Liver (tissue), 3 donors: ENCODE results near the gene GTPBP1.

Experiments
- EGR1 ChIP-seq, 2 donors: IDR thresholded peaks; 2 replicates each; pipeline ENCODE4 v1.6.1; 2016 to 2018; ENCODE audit warnings: antibody characterized with exemption in 2 of 2, low read depth in 2 of 2
- GABPA ChIP-seq, 2 donors: IDR thresholded peaks in 1 of 2; conservative IDR thresholded peaks in 1 of 2; 2 replicates each; pipeline ENCODE4 v1.6.1; 2016; ENCODE audit warnings: antibody characterized with exemption in 2 of 2, mild to moderate bottlenecking in 1 of 2, moderate library complexity in 1 of 2
- HNF4A ChIP-seq, 2 donors: conservative IDR thresholded peaks; 2 replicates each; pipeline ENCODE4 v1.6.1; 2016; ENCODE audit warnings: antibody characterized with exemption in 2 of 2, mild to moderate bottlenecking in 2 of 2
- JUND ChIP-seq, 2 donors: IDR thresholded peaks; 2 replicates each; pipeline ENCODE4 v1.6.1; 2016; ENCODE audit warnings: antibody characterized with exemption in 2 of 2
- RAD21 ChIP-seq, 2 donors: IDR thresholded peaks; 2 replicates each; pipeline ENCODE4 v1.6.1; 2016; ENCODE audit warnings: antibody characterized with exemption in 2 of 2, mild to moderate bottlenecking in 2 of 2
- RXRA ChIP-seq, 2 donors: IDR thresholded peaks; 2 replicates each; pipeline ENCODE4 v1.6.1; 2017 to 2018; ENCODE audit warnings: antibody characterized with exemption in 2 of 2, mild to moderate bottlenecking in 1 of 2
- TAF1 ChIP-seq: conservative IDR thresholded peaks from 2 replicates; pipeline ENCODE4 v1.6.1; 2016; ENCODE audit warnings: antibody characterized with exemption, mild to moderate bottlenecking
- YY1 ChIP-seq: IDR thresholded peaks from 2 replicates; pipeline ENCODE4 v1.6.1; 2016; ENCODE audit warnings: antibody characterized with exemption, mild to moderate bottlenecking
- TF ChIP-seq, protein P1 (sequence below): fragments of 150-350 bp; IDR thresholded peaks from 2 replicates; pipeline ENCODE4 v1.5.1; 2017; ENCODE audit warnings: improper control_type of control experiment, low read depth, low read length; ENCODE audit not compliant: missing input control
- TF ChIP-seq, protein P2 (sequence below): IDR thresholded peaks from 2 replicates; pipeline ENCODE4 v1.6.1; 2016; ENCODE audit warnings: antibody characterized with exemption, mild to moderate bottlenecking
- TF ChIP-seq, protein P3 (sequence below): IDR thresholded peaks from 2 replicates; pipeline ENCODE4 v1.6.1; 2016; ENCODE audit warnings: antibody characterized with exemption
- TF ChIP-seq, protein P4 (sequence below): IDR thresholded peaks from 2 replicates; pipeline ENCODE4 v1.6.1; 2016; ENCODE audit warnings: antibody characterized with exemption
- TF ChIP-seq, protein P5 (sequence below): IDR thresholded peaks from 2 replicates; pipeline ENCODE4 v1.6.1; 2016; ENCODE audit warnings: antibody characterized with exemption
- donor health status: healthy.
- donor health status: healthy.

DNA sequence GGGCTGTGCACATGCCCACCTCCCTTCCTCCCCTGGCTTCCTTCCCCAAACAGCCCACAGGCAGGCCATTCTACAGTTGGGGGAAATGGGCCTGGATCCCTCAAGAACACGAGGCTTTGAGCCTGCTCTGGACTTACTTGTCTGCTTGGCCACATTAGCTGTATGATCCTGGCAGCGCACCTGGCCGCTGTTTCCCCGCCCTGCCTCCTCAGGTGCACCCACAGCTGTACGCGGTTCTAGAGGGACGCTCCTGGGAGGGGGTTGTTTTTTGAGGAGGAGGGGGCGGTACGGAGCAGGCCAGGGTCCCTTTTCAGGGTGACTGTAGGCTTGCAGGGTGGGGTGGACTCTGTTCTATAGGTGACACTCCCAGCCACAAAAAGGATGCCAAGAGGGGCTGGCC lies 61.6 kb downstream of the GTPBP1 start:
- TF ChIP-seq, protein P1, sequence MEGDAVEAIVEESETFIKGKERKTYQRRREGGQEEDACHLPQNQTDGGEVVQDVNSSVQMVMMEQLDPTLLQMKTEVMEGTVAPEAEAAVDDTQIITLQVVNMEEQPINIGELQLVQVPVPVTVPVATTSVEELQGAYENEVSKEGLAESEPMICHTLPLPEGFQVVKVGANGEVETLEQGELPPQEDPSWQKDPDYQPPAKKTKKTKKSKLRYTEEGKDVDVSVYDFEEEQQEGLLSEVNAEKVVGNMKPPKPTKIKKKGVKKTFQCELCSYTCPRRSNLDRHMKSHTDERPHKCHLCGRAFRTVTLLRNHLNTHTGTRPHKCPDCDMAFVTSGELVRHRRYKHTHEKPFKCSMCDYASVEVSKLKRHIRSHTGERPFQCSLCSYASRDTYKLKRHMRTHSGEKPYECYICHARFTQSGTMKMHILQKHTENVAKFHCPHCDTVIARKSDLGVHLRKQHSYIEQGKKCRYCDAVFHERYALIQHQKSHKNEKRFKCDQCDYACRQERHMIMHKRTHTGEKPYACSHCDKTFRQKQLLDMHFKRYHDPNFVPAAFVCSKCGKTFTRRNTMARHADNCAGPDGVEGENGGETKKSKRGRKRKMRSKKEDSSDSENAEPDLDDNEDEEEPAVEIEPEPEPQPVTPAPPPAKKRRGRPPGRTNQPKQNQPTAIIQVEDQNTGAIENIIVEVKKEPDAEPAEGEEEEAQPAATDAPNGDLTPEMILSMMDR, result no peak
- TF ChIP-seq, protein P2, sequence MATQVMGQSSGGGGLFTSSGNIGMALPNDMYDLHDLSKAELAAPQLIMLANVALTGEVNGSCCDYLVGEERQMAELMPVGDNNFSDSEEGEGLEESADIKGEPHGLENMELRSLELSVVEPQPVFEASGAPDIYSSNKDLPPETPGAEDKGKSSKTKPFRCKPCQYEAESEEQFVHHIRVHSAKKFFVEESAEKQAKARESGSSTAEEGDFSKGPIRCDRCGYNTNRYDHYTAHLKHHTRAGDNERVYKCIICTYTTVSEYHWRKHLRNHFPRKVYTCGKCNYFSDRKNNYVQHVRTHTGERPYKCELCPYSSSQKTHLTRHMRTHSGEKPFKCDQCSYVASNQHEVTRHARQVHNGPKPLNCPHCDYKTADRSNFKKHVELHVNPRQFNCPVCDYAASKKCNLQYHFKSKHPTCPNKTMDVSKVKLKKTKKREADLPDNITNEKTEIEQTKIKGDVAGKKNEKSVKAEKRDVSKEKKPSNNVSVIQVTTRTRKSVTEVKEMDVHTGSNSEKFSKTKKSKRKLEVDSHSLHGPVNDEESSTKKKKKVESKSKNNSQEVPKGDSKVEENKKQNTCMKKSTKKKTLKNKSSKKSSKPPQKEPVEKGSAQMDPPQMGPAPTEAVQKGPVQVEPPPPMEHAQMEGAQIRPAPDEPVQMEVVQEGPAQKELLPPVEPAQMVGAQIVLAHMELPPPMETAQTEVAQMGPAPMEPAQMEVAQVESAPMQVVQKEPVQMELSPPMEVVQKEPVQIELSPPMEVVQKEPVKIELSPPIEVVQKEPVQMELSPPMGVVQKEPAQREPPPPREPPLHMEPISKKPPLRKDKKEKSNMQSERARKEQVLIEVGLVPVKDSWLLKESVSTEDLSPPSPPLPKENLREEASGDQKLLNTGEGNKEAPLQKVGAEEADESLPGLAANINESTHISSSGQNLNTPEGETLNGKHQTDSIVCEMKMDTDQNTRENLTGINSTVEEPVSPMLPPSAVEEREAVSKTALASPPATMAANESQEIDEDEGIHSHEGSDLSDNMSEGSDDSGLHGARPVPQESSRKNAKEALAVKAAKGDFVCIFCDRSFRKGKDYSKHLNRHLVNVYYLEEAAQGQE, result no peak
- TF ChIP-seq, protein P3, sequence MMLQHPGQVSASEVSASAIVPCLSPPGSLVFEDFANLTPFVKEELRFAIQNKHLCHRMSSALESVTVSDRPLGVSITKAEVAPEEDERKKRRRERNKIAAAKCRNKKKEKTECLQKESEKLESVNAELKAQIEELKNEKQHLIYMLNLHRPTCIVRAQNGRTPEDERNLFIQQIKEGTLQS, result no peak
- TF ChIP-seq RAD21 (IDR thresholded peaks at IDR 0.05) (no peak), EGR1 (IDR thresholded peaks at IDR 0.05; ENCODE audit: low read depth in 2 of 2) (no peak), TAF1 (no peak), GABPA (IDR thresholded peaks at IDR 0.05 in 1 of 2, conservative IDR thresholded peaks at IDR 0.05 in 1 of 2) (no peak), HNF4A (conservative IDR thresholded peaks at IDR 0.05) (no peak), JUND (IDR thresholded peaks at IDR 0.05) (no peak), YY1 (no peak), RXRA (IDR thresholded peaks at IDR 0.05) (no peak)
- TF ChIP-seq, protein P4, sequence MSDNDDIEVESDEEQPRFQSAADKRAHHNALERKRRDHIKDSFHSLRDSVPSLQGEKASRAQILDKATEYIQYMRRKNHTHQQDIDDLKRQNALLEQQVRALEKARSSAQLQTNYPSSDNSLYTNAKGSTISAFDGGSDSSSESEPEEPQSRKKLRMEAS, result no peak
- TF ChIP-seq, protein P5, sequence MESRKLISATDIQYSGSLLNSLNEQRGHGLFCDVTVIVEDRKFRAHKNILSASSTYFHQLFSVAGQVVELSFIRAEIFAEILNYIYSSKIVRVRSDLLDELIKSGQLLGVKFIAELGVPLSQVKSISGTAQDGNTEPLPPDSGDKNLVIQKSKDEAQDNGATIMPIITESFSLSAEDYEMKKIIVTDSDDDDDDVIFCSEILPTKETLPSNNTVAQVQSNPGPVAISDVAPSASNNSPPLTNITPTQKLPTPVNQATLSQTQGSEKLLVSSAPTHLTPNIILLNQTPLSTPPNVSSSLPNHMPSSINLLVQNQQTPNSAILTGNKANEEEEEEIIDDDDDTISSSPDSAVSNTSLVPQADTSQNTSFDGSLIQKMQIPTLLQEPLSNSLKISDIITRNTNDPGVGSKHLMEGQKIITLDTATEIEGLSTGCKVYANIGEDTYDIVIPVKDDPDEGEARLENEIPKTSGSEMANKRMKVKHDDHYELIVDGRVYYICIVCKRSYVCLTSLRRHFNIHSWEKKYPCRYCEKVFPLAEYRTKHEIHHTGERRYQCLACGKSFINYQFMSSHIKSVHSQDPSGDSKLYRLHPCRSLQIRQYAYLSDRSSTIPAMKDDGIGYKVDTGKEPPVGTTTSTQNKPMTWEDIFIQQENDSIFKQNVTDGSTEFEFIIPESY, result no peak
